Measurements from ENCODE around the gene TRABD. TPM values are rescaled to one million over a fixed set of nuclear protein-coding genes. Genes with fewer than 3 reads are reported as not detected.
A peak's percentile ranks its signal among the peaks of the same experiment; 100 is the strongest.

Gene TRABD
- total RNA-seq, 2 experiments from 2014 or later = 126 to 128 TPM

- no peaks in the 10 kb centered on the region for H4K20me1 ChIP-seq (ENCODE audit: insufficient read depth, low read length)
- H3K4me2 ChIP-seq (ENCODE audit: low read length) = peak overlapping the region; percentile 58; the same call in 1 of the 2 replicates
- no peaks in the 10 kb centered on the region for H3K36me3 ChIP-seq (ENCODE audit: insufficient read depth, low read length)
- DNase-seq (ENCODE audit: low spot score) = no peak
- no peak overlapping the region for H3K4me3 ChIP-seq (ENCODE audit: low read depth, low read length, poor library complexity, severe bottlenecking)
- no TSS peak for BruUV-seq (replicated peaks)
- TF ChIP-seq, protein P1, sequence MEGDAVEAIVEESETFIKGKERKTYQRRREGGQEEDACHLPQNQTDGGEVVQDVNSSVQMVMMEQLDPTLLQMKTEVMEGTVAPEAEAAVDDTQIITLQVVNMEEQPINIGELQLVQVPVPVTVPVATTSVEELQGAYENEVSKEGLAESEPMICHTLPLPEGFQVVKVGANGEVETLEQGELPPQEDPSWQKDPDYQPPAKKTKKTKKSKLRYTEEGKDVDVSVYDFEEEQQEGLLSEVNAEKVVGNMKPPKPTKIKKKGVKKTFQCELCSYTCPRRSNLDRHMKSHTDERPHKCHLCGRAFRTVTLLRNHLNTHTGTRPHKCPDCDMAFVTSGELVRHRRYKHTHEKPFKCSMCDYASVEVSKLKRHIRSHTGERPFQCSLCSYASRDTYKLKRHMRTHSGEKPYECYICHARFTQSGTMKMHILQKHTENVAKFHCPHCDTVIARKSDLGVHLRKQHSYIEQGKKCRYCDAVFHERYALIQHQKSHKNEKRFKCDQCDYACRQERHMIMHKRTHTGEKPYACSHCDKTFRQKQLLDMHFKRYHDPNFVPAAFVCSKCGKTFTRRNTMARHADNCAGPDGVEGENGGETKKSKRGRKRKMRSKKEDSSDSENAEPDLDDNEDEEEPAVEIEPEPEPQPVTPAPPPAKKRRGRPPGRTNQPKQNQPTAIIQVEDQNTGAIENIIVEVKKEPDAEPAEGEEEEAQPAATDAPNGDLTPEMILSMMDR (conservative IDR thresholded peaks at IDR 0.05; ENCODE audit: low read length) = no peak
- no peak for TF ChIP-seq EZH2phosphoT487 (IDR thresholded peaks at IDR 0.05; ENCODE audit: borderline replicate concordance, low read depth, low read length)
- peaks cover 14% of the 10 kb centered on the region for H3K4me1 ChIP-seq (ENCODE audit: insufficient read depth, low read length, poor library complexity, severe bottlenecking)
- H3K79me2 ChIP-seq (ENCODE audit: insufficient read depth, low read depth, low read length) = no peaks in the 10 kb centered on the region
- ChIA-PET CTCF (ENCODE audit: unreplicated experiment) (interaction anchor here (0.6 kb wide), 1 partner anchor 57 kb away, joined by 3 read pairs; no protein-coding TSS in a partner anchor), POLR2A (interaction anchor here (1.3 kb wide), 1 partner anchor 17 kb away, joined by 7 read pairs; no protein-coding TSS in a partner anchor)
- H3K9me2 ChIP-seq (ENCODE audit: insufficient read depth, low read length) = no peaks in the 10 kb centered on the region
- no peaks in the 10 kb centered on the region for H3K9me3 ChIP-seq (ENCODE audit: low read length)
- no peak overlapping the region for H2AFZ ChIP-seq (ENCODE audit: low read length)
- H3K27ac ChIP-seq (ENCODE audit: low read depth, low read length, poor library complexity, severe bottlenecking) = peak overlapping the region; percentile 21
- intact Hi-C loops (cut with micrococcal nuclease; ENCODE audit: unreplicated experiment) = no loop called here
Observed at GRCh38 chr22:50173983-50174355, 11.7 kb upstream of the TRABD start.

- POLR2A ChIA-PET = interaction anchor here (0.6 to 1.3 kb wide), 2 partner anchors 17 to 150 kb away, joined by 5 to 7 read pairs; no protein-coding TSS in a partner anchor
- no peaks in the 10 kb centered on the region for H3K79me2 ChIP-seq (ENCODE audit: insufficient read depth, low read depth, low read length)
Observed at GRCh38 chr22:50174382-50175190, 11.1 kb upstream of the TRABD start.

More at GRCh38 chr22:50174382-50175190, 11.1 kb upstream of the TRABD start:
- DNase-seq (ENCODE audit: low spot score) = no peak
- BruUV-seq (replicated peaks) = no TSS peak
- H3K36me3 ChIP-seq (ENCODE audit: insufficient read depth, low read length) = no peaks in the 10 kb centered on the region
- intact Hi-C loops (cut with micrococcal nuclease; ENCODE audit: unreplicated experiment) = no loop called here
- H3K9me3 ChIP-seq (ENCODE audit: low read length) = no peaks in the 10 kb centered on the region
- no peaks in the 10 kb centered on the region for H3K9me2 ChIP-seq (ENCODE audit: insufficient read depth, low read length)
- H3K27ac ChIP-seq (ENCODE audit: low read depth, low read length, poor library complexity, severe bottlenecking) = no peak overlapping the region
- peaks cover 14% of the 10 kb centered on the region for H3K4me1 ChIP-seq (ENCODE audit: insufficient read depth, low read length, poor library complexity, severe bottlenecking)
- H2AFZ ChIP-seq (ENCODE audit: low read length) = no peak overlapping the region
- no peaks in the 10 kb centered on the region for H4K20me1 ChIP-seq (ENCODE audit: insufficient read depth, low read length)
- TF ChIP-seq, protein P1 (conservative IDR thresholded peaks at IDR 0.05; ENCODE audit: low read length) = no peak
- no peak for TF ChIP-seq EZH2phosphoT487 (IDR thresholded peaks at IDR 0.05; ENCODE audit: borderline replicate concordance, low read depth, low read length)
- H3K4me3 ChIP-seq (ENCODE audit: low read depth, low read length, poor library complexity, severe bottlenecking) = no peak overlapping the region
- no peak overlapping the region for H3K4me2 ChIP-seq (ENCODE audit: low read length)
- CTCF ChIA-PET (ENCODE audit: unreplicated experiment) = interaction anchor here (0.6 kb wide), 1 partner anchor 56 kb away, joined by 3 read pairs; no protein-coding TSS in a partner anchor

Measured in OCI-LY7 (cell line).